NCI-H460 (cell line): ENCODE measurements around the gene UGT1A1. TPM values are rescaled to one million over a fixed set of nuclear protein-coding genes. Genes with fewer than 3 reads are reported as not detected.

Experiments
- DNase-seq: peaks from one replicate; pipeline ENCODE4 v3.0.0-alpha.2; 2016; ENCODE audit warnings: low read depth; ENCODE audit errors: extremely low read depth
- total RNA-seq: library from RNA; depleted of rRNA; stranded (reverse); fragments of >200 nt; shearing (Covaris generic); gene quantifications from 2 replicates; pipeline ENCODE4 v1.2.3, GENCODE V29; 2014; rRNA removed

The UGT1A1 gene
- total RNA-seq, 1 experiment from 2014 or later, result not detected

DNA sequence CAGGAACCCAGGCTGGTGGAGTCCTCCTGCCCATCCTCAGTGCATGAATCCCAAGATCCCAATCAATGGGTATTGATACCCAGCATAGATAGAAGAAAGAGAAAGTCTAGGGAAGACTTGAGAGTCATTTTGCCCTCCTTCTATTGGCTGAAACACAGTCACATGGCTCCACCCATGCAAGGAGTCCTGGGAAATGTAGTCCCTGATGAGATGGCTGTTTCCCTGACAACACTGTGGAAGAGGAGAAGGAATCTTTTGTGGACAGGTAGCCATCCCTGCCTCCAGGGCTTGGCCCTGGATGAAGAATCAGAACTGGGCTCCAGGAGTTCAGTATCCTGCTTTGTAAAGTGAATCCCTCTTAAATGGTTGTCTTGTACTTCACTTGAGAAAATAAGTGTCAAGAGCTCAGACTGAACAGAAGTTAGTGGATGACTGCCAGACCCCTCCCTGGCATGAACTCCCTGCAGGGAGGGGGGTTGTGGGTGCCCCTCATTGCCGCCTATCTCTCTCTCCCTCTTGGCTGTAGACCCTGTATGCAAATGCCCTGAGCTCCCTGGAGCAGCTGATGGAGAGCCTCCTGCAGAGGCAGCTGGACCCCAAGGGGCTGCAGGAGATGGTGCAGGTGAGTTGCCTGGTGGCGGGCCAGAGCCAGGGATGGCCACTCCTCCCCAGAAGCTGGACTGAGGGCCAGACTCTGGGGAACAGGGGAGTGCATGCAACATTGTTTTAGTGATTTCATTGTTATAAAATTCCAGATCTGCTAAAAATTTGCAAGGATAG is 54.2 kb downstream of the UGT1A1 start:
- no peak for DNase-seq

DNA sequence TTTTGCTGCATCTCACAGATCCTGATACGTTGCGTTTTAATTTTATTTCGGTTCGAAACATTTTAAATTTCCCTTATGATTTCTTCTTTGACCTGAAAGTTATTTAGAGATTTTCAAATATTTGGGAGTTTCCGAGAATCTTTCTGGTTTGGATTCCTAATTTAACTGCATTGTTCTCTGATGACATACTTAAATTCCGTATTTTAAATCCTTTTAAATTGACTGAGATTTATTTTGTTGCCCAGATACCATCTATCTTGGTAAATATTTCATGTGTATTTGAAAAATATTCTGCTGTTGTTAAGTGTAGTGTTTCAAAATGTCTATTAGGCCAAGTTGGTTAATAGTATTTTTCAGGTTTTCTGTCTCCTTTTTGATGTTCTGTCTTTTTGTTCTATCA is 55.8 kb downstream of the UGT1A1 start:
- DNase-seq, result no peak

DNA sequence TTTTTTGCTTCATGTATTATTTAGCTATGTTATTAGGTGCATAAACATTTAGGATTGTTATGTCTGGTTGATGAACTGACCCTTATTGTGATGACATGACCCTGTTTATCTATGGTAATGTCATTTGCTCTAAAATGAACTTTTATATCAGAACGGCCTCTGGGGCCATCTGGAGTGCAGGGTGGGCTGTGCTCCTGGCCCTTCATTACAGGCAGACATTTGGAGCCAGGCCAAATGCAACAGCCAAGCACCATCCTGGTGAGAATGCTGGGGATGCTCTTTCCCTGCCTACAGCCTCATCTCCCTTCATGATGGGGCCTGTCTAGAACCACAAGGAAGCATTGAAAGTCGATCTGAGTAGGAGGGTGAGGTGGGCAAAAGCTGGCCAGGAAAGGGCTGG is 56.3 kb downstream of the UGT1A1 start:
- DNase-seq, result no peak

DNA sequence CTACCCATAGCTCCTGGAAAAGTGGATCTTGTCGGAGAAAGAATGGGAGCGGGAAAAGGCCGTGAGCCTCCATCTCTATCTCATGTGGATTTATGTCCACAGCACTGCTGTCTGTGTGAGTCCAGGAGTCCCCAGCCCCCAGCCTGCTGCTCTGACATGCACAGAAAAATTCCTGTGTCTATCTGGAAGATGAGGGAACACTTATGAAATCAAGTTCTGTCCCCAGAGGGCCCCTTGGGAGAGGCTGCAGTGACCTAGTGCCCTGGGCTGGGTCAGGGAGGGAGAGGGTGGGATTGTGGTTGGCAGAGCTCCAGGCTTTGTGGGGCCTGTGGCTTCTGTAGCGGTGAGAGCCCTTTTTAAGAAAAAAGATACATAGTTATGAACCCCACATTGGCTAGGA is 56.7 kb downstream of the UGT1A1 start:
- DNase-seq, result no peak

DNA sequence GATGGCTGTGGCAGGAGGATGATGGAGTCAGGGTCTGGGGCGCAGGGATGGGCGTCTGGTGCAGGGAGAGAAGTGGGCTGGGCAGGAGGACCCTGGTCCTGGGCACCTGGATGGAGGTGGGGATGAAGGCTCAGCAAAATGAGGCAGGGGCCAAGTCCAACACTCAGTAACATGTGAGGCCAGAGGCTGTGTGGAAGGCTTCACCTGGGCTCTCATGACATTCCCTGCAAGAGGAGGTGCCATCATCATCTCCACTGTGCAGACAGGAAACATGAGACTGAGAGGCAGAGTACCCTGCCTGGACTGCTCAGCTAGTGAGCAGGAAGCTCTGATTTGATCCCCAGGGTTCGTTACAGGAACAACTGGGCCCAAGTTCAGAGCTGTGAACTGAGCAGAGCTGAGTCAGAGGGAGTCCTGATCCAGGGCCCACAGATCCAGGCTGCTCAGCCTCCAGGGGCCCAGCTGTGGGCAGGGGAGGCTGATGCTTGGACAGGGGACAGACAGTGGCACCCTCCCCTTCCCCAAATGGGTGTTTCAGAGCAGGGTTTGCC is 57.4 kb downstream of the UGT1A1 start:
- no peak for DNase-seq

DNA sequence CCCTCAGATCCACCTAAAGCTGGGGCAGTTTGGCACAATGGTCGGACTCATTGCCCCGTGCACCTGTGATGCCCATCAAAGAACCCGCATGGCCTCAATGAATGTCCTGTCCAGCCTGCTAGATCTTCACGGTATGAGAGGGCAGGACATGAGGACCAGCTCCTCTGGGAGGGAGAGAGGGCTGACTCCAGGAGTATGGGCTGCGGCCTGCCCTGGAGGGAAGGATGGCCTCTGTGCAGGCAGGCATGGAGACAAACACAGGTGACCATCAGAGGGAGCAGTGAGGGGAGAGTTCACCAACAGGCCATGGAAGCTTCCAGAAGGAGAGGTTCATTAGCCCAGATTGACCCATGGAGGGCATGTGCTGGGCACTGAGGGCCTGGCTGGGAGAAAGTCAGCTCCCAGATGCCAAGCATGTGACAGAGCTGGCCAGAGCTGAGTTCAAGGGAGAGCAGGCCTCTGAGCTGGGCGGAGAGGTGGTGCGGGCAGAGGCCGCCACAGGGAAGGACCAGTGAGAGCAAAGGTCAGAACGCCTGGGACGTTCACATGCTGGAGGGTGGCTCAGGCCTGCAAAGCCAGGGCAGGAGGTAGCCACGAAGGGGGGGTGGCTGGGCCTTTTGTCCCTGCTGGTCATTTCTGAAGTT is 58.0 kb downstream of the UGT1A1 start:
- no peak for DNase-seq

DNA sequence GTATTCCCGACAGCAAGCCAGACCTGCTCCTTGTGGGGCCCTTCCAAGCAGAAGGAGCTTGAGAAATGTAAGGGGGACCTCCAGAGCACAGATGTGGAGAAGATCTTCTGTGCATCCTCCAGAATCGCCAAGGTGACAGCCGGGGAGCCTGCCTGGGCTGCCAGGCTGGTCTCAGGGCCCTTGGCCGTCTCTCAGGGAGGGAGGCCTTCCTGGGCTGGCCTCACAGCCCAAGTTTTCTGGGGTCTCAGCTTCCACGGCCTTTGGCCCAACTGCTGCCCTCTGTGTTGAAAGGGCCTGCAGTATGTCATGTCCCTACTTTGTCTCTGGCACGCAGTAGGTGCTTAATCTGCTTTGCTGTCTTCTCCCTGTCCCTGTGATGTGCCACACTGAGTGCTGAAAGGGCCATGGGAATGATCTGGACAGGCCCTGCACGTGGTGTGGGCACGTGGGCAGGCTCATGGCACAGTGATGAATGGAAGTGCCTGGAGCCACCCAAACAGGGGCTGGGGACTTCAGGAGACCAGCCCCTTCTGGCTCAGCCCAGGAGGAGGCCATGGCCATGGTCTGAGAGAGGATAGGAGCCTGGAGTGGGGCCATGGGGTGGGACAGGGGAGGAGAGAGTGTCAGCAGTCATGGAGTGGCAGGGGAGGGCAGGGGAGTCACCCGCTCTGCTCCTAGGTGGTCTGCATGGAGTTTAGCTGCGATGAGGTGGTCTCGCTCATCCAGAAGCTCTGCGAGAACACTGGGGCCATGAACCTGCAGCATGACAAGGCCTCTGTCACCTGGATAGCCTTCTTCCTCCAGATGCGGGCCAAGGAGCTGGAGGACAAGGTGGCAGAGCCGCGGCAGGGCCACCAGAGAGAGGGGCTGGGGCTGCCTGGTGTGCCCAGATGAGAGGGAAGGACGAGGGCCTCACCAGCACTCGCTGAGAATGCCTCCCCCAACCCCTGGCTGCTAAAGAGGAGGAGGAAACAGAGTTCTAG is 58.9 kb downstream of the UGT1A1 start:
- DNase-seq, result no peak

DNA sequence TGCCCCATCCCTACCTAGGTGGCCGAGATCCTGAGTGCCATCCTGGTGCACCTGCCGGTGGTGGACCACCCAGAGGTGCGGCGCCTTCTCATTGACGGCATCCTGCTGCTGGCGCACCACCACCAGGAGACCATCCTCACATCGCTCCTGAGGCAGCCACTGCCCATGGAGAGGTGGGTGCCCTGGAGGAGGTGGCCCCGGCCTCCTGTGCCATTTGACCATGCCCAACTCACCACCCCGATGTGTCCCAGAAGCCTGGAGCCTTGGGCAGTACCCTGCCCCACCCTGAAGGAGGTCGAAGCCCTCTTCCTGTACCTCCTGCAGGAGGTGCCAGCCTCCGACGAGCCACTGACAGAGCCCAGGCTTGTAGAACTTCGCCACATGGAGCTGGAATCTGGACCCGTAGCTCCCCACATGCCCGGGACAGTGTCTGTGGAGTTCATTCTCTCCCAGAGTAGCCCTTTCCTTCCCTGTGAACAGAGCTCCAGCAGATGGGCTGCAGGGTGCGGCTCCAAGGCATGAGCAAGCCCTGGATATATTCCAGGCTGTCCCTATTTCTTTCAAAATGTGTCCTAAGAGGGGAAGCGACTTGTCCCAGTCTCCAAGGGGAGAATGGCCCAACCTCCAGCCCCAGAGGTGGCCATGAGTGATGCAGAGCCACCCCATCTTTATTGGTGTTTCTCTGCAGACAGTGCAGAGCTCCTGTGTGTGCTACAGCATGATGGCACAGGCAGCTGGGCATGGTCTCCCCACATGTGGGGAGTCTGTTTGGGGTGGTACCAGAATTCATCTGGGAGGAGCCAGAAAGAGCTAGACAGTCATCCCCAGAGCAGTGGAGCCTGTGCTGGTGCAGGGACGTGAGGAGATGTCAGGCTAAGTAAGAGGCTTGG is 60.1 kb downstream of the UGT1A1 start:
- DNase-seq, result no peak

DNA sequence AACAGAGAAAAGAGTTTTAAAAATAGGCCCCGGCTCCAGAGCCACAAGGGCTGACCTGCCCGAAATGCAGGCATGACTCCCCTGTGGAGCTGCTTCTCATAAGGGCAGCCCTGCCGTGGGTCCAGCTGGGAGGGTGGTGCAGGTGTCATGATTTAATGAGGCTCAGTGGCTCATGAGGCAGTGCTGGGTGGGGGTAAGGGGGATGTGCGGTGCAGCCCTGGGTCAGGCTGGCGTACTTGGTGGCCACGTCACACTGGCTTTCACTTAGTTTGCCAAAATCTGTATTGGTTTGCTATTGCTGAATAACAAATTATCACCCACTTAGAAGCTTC is 60.7 kb downstream of the UGT1A1 start:
- no peak for DNase-seq

DNA sequence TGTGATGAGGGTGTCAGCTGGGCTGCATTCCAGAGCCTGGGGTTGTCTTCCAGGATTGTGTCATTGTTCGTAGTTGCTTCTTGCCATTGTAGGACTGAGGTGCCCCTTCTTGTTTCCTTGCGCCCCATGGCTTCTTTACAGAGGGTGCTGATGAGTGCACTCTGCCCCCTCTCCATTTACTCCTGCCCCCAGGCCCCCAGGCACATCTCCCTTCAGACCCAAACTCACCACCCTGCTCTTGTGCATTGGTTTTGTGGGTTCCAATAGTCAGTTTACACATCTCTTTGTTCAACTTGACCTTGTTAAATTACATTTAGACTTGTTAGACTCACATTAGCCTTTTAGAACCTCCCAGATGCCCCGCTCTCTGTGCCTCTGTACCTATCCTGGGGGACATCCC is 61.1 kb downstream of the UGT1A1 start:
- DNase-seq, result no peak

DNA sequence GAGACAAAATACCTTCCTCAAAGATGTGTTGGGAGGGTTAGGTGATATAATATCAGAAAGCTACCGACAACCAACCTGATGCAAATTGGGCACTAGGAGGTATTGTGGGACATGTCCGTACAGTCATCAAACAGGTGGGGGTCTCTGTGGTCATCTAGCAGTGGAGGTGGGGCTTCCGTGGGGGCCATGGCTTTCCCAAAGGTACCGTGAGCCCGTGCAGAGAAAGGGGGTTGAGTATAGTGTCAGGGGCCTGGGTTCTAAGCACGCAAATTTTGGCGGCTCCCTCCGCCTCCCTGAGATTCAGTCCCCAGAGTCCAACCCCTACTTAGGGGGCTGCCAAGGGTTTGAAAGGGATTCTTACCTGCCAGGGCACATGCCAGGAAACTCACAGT is 61.6 kb downstream of the UGT1A1 start:
- DNase-seq, result no peak

DNA sequence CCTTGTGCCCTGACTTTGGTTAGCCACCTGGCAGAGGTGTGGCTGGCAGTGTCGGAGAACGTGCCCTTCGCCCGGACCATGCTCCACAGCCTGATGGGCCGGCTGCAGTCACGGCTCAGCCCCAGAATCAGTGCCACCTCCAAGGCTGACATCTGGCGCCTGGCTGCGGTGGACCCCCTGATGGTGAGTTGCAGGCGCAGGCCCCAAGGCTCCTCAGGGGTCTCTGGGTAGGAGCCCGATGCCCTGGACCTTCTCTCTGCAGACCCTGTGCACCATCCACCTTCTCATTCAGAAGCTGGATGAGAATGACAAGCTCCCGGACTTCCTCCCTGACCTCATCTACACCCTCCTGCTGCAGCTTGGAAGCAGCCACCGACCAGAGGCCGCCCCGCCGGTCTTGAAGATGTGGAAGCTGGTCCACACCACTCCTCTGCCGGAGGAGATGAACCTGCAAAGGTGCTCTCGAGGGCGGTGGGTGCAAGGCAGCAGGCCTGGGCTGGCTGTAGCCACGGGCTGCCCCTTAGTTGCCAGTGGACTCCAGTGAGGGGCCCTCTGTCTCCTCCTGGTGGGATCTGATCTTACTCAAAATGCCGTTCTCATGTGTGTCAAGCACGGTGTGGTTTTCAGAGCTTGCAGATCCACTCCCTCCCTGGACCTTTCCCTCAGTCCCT is 62.2 kb downstream of the UGT1A1 start:
- no peak for DNase-seq

Other genes with a start within 250 kb of the UGT1A1 start
- gene USP40, start 193.5 kb upstream of the UGT1A1 start, total RNA-seq, result 41.0 and 43.6 TPM in 2 replicates
- gene UGT1A8, start 142.6 kb upstream of the UGT1A1 start, total RNA-seq, result not detected in 2 replicates
- gene UGT1A10, start 123.8 kb upstream of the UGT1A1 start, total RNA-seq, result not detected in 2 replicates
- gene UGT1A9, start 88.4 kb upstream of the UGT1A1 start, total RNA-seq, result not detected in 2 replicates
- not detected in 2 replicates for gene UGT1A7, start 78.4 kb upstream of the UGT1A1 start, total RNA-seq
- not detected in 2 replicates for gene UGT1A6, start 67.4 kb upstream of the UGT1A1 start, total RNA-seq
- gene UGT1A5, start 47.4 kb upstream of the UGT1A1 start, total RNA-seq, result not detected in 2 replicates
- gene UGT1A4, start 41.5 kb upstream of the UGT1A1 start, total RNA-seq, result 0.20 TPM in 1 of 2 replicates, not detected in the other
- not detected in 2 replicates for gene UGT1A3, start 31.2 kb upstream of the UGT1A1 start, total RNA-seq
- not detected in 2 replicates for gene MROH2A, start 18.1 kb downstream of the UGT1A1 start, total RNA-seq
- 97.8 and 106 TPM in 2 replicates for gene HJURP, start 94.3 kb downstream of the UGT1A1 start, total RNA-seq
- gene TRPM8, start 157.1 kb downstream of the UGT1A1 start, total RNA-seq, result not detected in 2 replicates